H1 (cell line): Measurements from ENCODE around the gene PTPN1. TPM values are rescaled to one million over a fixed set of nuclear protein-coding genes. Genes with fewer than 3 reads are reported as not detected.

ENCODE experiments used
- CTCF ChIA-PET: fragments of 300-600 bp; sonication (Branson Sonifier 250); formaldehyde crosslinking; loops from one replicate; lab custom pipeline; 2021; ENCODE audit not compliant: partially characterized antibody; lab: Charles Lee
- POLR2A ChIA-PET: fragments of 300-600 bp; sonication (Branson Sonifier 250); formaldehyde crosslinking; loops from one replicate; lab custom pipeline; 2021; ENCODE audit warnings: inconsistent platforms; ENCODE audit not compliant: partially characterized antibody; lab: Charles Lee
- DNase-seq, 2 experiments: peaks; one replicate each; pipeline versions ENCODE4 v3.0.0 to v3.0.0-alpha.2; 2010 to 2022; ENCODE audit warnings: low spot score in 2 of 2, low read depth in 1 of 2, mixed read lengths in 1 of 2
- FAIRE-seq: peaks from 2 replicates; lab custom pipeline; 2011; peaks lifted over from hg19 to GRCh38; lab: Jason Lieb, UNC
- H2AFZ ChIP-seq: 2 replicates; pipeline ENCODE4 v1.8.1; 2012; ENCODE audit warnings: low read length, inconsistent platforms
- H2AK5ac ChIP-seq: 2 replicates; pipeline ENCODE4 v1.6.1; 2013; ENCODE audit warnings: low read depth, low read length
- H2BK120ac ChIP-seq: replicated peaks from 2 replicates; pipeline ENCODE3; 2013; ENCODE audit warnings: low read depth, low read length, inconsistent platforms
- H2BK12ac ChIP-seq: 2 replicates; pipeline ENCODE4 v1.6.1; 2013; ENCODE audit warnings: low read depth, low read length
- H2BK15ac ChIP-seq: 2 replicates; pipeline ENCODE4 v1.6.1; 2013; ENCODE audit warnings: low read length
- H2BK20ac ChIP-seq: 2 replicates; pipeline ENCODE4 v1.6.1; 2013; ENCODE audit warnings: low read length
- H2BK5ac ChIP-seq: 2 replicates; pipeline ENCODE4 v1.6.1; 2013; ENCODE audit warnings: low read depth, low read length
- H3K14ac ChIP-seq: 2 replicates; pipeline ENCODE4 v1.6.1; 2013; ENCODE audit warnings: inconsistent platforms; ENCODE audit not compliant: insufficient read length
- H3K18ac ChIP-seq: 2 replicates; pipeline ENCODE4 v1.6.1; 2013; ENCODE audit warnings: low read length; ENCODE audit errors: extremely low read depth
- H3K23ac ChIP-seq: 2 replicates; pipeline ENCODE4 v1.6.1; 2013; ENCODE audit warnings: inconsistent platforms; ENCODE audit not compliant: insufficient read length
- H3K23me2 ChIP-seq: 2 replicates; pipeline ENCODE4 v1.6.1; 2013; ENCODE audit warnings: low read depth, low read length
- H3K27ac ChIP-seq: 2 replicates; pipeline ENCODE4 v1.6.1; 2011; ENCODE audit warnings: low read depth, low read length, inconsistent platforms
- H3K27me3 ChIP-seq, 4 experiments: replicated peaks in 1 of 4; 1 replicate in 1 of 4; 2 replicates in 3 of 4; pipeline versions ENCODE4 v1.6.1 to v1.8.1; 2011 to 2013; ENCODE audit warnings: low read length in 3 of 4, mild to moderate bottlenecking in 3 of 4, inconsistent platforms in 2 of 4, mixed read lengths in 2 of 4, moderate library complexity in 1 of 4; ENCODE audit not compliant: control insufficient read depth in 3 of 4, insufficient read depth in 3 of 4; ENCODE audit errors: extremely low read depth in 1 of 4
- H3K36me3 ChIP-seq, 4 experiments: 2 replicates each; pipeline versions ENCODE4 v1.6.1 to v1.8.1; 2011 to 2013; ENCODE audit warnings: mild to moderate bottlenecking in 4 of 4, low read length in 3 of 4, moderate library complexity in 2 of 4, control low read depth in 1 of 4, inconsistent platforms in 1 of 4; ENCODE audit not compliant: insufficient read depth in 4 of 4, control insufficient read depth in 2 of 4
- H3K4ac ChIP-seq: replicated peaks from 2 replicates; pipeline ENCODE3; 2013; ENCODE audit warnings: low read length, low read depth, mixed read lengths, inconsistent platforms; ENCODE audit not compliant: insufficient read length
- H3K4me1 ChIP-seq, 4 experiments: replicated peaks in 1 of 4; 1 replicate in 1 of 4; 2 replicates in 3 of 4; pipeline versions ENCODE4 v1.6.1 to v1.8.1; 2011 to 2013; ENCODE audit warnings: low read length in 3 of 4, inconsistent platforms in 2 of 4, mixed read lengths in 1 of 4; ENCODE audit not compliant: insufficient read depth in 4 of 4, control insufficient read depth in 3 of 4
- H3K4me2 ChIP-seq, 2 experiments: 2 replicates each; pipeline versions ENCODE4 v1.6.1 to v1.8.1; 2011 to 2013; ENCODE audit warnings: low read depth in 2 of 2, low read length in 2 of 2, control low read depth in 1 of 2, inconsistent platforms in 1 of 2, mild to moderate bottlenecking in 1 of 2; ENCODE audit not compliant: insufficient read depth in 1 of 2
- H3K4me3 ChIP-seq, 4 experiments: fragments of 200-600, 300-600 bp in 1 of 4; sonication (generic), shearing (Covaris generic), sonication (Bioruptor Twin) in 1 of 4; 2 replicates each; pipeline versions ENCODE4 v1.5.1 to v1.8.1; 2011 to 2016; ENCODE audit warnings: low read length in 4 of 4, low read depth in 3 of 4, control low read depth in 2 of 4, inconsistent platforms in 2 of 4, mild to moderate bottlenecking in 2 of 4, mixed read lengths in 1 of 4, moderate library complexity in 1 of 4; ENCODE audit not compliant: insufficient read depth in 2 of 4; ENCODE audit errors: extremely low read depth in 1 of 4
- H3K56ac ChIP-seq: replicated peaks from 2 replicates; pipeline ENCODE3; 2013; ENCODE audit warnings: low read depth, mild to moderate bottlenecking, mixed read lengths, low read length, inconsistent platforms; ENCODE audit not compliant: insufficient read length
- H3K79me1 ChIP-seq: 2 replicates; pipeline ENCODE4 v1.6.1; 2013; ENCODE audit warnings: low read depth, low read length, control low read depth
- H3K79me2 ChIP-seq, 2 experiments: 2 replicates each; pipeline versions ENCODE4 v1.6.1 to v1.8.1; 2012 to 2013; ENCODE audit warnings: low read length in 2 of 2, mild to moderate bottlenecking in 2 of 2, inconsistent platforms in 1 of 2; ENCODE audit not compliant: insufficient read depth in 2 of 2, control insufficient read depth in 1 of 2
- H3K9ac ChIP-seq, 4 experiments: replicated peaks in 1 of 4; 1 replicate in 1 of 4; 2 replicates in 3 of 4; pipeline versions ENCODE4 v1.6.1 to v1.8.1; 2011 to 2013; ENCODE audit warnings: low read depth in 3 of 4, low read length in 3 of 4, control low read depth in 2 of 4, mild to moderate bottlenecking in 2 of 4, moderate library complexity in 2 of 4, inconsistent platforms in 1 of 4; ENCODE audit errors: extremely low read depth in 1 of 4
- H3K9me3 ChIP-seq, 2 experiments: 2 replicates each; pipeline versions ENCODE4 v1.6.1 to v1.8.1; 2012 to 2013; ENCODE audit warnings: mild to moderate bottlenecking in 2 of 2, moderate library complexity in 2 of 2, control low read depth in 1 of 2, inconsistent platforms in 1 of 2, low read depth in 1 of 2, low read length in 1 of 2, mixed read lengths in 1 of 2; ENCODE audit not compliant: insufficient read depth in 2 of 2
- H4K20me1 ChIP-seq, 2 experiments: replicated peaks in 1 of 2; 2 replicates each; pipeline versions ENCODE3 to v1.8.1; 2011 to 2013; ENCODE audit warnings: inconsistent platforms in 2 of 2, low read length in 2 of 2, mild to moderate bottlenecking in 1 of 2; ENCODE audit not compliant: insufficient read depth in 2 of 2, control insufficient read depth in 1 of 2
- H4K5ac ChIP-seq: 2 replicates; pipeline ENCODE4 v1.6.1; 2013; ENCODE audit warnings: low read length, low read depth, mixed read lengths, inconsistent platforms; ENCODE audit not compliant: insufficient read length
- H4K8ac ChIP-seq: 2 replicates; pipeline ENCODE4 v1.8.0; 2013; ENCODE audit warnings: mild to moderate bottlenecking, moderate library complexity, low read length, inconsistent platforms; ENCODE audit not compliant: insufficient read depth; ENCODE audit errors: extremely low read depth
- H4K91ac ChIP-seq: replicated peaks from 2 replicates; pipeline ENCODE3; 2013; ENCODE audit warnings: low read length, mixed read lengths, inconsistent platforms; ENCODE audit not compliant: insufficient read length
- BACH1 ChIP-seq: IDR thresholded peaks from 2 replicates; pipeline ENCODE4 v1.6.1; 2012; ENCODE audit warnings: low read length, improper control_type of control experiment
- FOSL1 ChIP-seq: IDR thresholded peaks from 2 replicates; pipeline ENCODE4 v1.6.1; 2011; ENCODE audit warnings: mild to moderate bottlenecking, low read depth, low read length, moderate library complexity; ENCODE audit not compliant: insufficient read depth
- GABPA ChIP-seq: IDR thresholded peaks from 2 replicates; pipeline ENCODE4 v1.6.1; 2011; ENCODE audit warnings: mild to moderate bottlenecking, low read length, moderate library complexity, borderline replicate concordance; ENCODE audit not compliant: insufficient read depth
- JUN ChIP-seq: IDR thresholded peaks from 2 replicates; pipeline ENCODE4 v1.6.1; 2011; ENCODE audit warnings: low read depth, mild to moderate bottlenecking, improper control_type of control experiment, low read length
- KDM4A ChIP-seq: IDR thresholded peaks from one replicate; pipeline ENCODE4 v1.7.1; 2012; ENCODE audit warnings: low read depth, mild to moderate bottlenecking, moderate library complexity, low read length, inconsistent platforms; ENCODE audit not compliant: severe bottlenecking
- NANOG ChIP-seq: IDR thresholded peaks from 2 replicates; pipeline ENCODE4 v1.6.1; 2011; ENCODE audit warnings: low read length, low read depth, mild to moderate bottlenecking, inconsistent platforms; ENCODE audit not compliant: insufficient read depth, poor library complexity, severe bottlenecking
- SIN3A ChIP-seq, 2 experiments: IDR thresholded peaks in 1 of 2; conservative IDR thresholded peaks in 1 of 2; 2 replicates each; pipeline ENCODE4 v1.6.1; 2011 to 2012; ENCODE audit warnings: low read length in 2 of 2, improper control_type of control experiment in 1 of 2, low read depth in 1 of 2, mild to moderate bottlenecking in 1 of 2
- SIX5 ChIP-seq: IDR thresholded peaks from 2 replicates; pipeline ENCODE4 v1.6.1; 2011; ENCODE audit warnings: mild to moderate bottlenecking, low read depth, low read length
- SP4 ChIP-seq: IDR thresholded peaks from 2 replicates; pipeline ENCODE4 v1.6.1; 2012; ENCODE audit warnings: low read length, inconsistent platforms
- SUZ12 ChIP-seq: fragments of 200-600 bp; sonication (generic); IDR thresholded peaks from 2 replicates; pipeline ENCODE4 v1.6.1; 2012; ENCODE audit warnings: mild to moderate bottlenecking, inconsistent platforms, low read length, moderate library complexity, mixed read lengths
- YY1 ChIP-seq: IDR thresholded peaks from 2 replicates; pipeline ENCODE4 v1.6.1; 2011; ENCODE audit warnings: low read depth, mild to moderate bottlenecking, low read length
- WGBS, 2 experiments: shearing (Covaris generic) in 1 of 2; methylation state at CpG; one replicate each; pipeline versions ENCODE4 v1.1.6 to v1.1.7; 2013 to 2015; ENCODE audit warnings: low lambda C conversion rate in 2 of 2, mixed read lengths in 2 of 2, inconsistent platforms in 1 of 2, low coverage in 1 of 2, missing lambda C conversion rate in 1 of 2; ENCODE audit not compliant: insufficient replicate concordance in 2 of 2, insufficient coverage in 1 of 2, insufficient read length in 1 of 2; ENCODE audit errors: extremely low coverage in 1 of 2, missing lambda C conversion rate in 1 of 2; 5-methylcytosine and 5-hydroxymethylcytosine counted together
- polyA plus RNA-seq, 7 experiments: library from polyadenylated mRNA; depleted of rRNA in 3 of 7; stranded (reverse) in 5 of 7; unstranded in 2 of 7; fragments of >200 nt in 5 of 7; fragments of 200-250 nt in 2 of 7; gene quantifications; 1 replicate in 5 of 7; 2 replicates in 1 of 7; 4 replicates in 1 of 7; pipeline versions ENCODE4 v1.2.1 to v1.2.3, GENCODE V29; 2011 to 2013; ENCODE audit warnings: missing spikeins in 2 of 7, mixed read lengths in 2 of 7
- total RNA-seq: library from RNA; stranded (reverse); fragmentation: NEBNext Ultra II Directional; extraction: Animal tissue kit (Norgen Biotek cat#: 25700); gene quantifications from 2 replicates; pipeline ENCODE4 v1.2.1, GENCODE V29; 2021
- TF ChIP-seq, protein P1 (sequence below): IDR thresholded peaks from 2 replicates; pipeline ENCODE4 v1.6.1; 2011; ENCODE audit warnings: low read length, improper control_type of control experiment

Gene PTPN1
- total and polyA plus RNA-seq, 2 of the 8 experiments (the other 6 are each of a cell fraction or from before 2014, with no cell fraction given), result 18.6 to 32.1 TPM

GRCh38 chr20:50597406-50597969 is 87.3 kb downstream of the PTPN1 start:
- Histone ChIP-seq H2BK15ac (no peak overlapping the region), H2BK5ac (no peak overlapping the region; the same call in 1 of the 2 replicates), H2AFZ (no peak overlapping the region), H3K14ac (no peak overlapping the region), H3K79me2 (no peaks in the 10 kb centered on the region), H2BK20ac (no peak overlapping the region), H2AK5ac (no peak overlapping the region), H2BK120ac (no peak overlapping the region), H3K9ac (no peak overlapping the region), H3K36me3 (no peaks in the 10 kb centered on the region), H4K5ac (no peak overlapping the region), H3K27me3 (no peaks in the 10 kb centered on the region), H3K79me1 (no peaks in the 10 kb centered on the region), H3K23me2 (no peaks in the 10 kb centered on the region), H3K4me2 (no peak overlapping the region), H3K4me1 (peaks cover 0 to 13% (median 8%) of the 10 kb centered on the region in 4 experiments; a peak in 4 of 7 replicates), H3K4me3 (no peak overlapping the region), H4K8ac (no peak overlapping the region), H4K20me1 (no peaks in the 10 kb centered on the region), H3K4ac (no peak overlapping the region), H4K91ac (no peak overlapping the region), H3K23ac (no peak overlapping the region), H3K18ac (no peak overlapping the region), H3K27ac (no peak overlapping the region), H3K56ac (peak overlapping the region; percentile 16), H3K9me3 (no peaks in the 10 kb centered on the region), H2BK12ac (no peak overlapping the region)
- FAIRE-seq, result no peak
- POLR2A ChIA-PET, result interaction anchor here (1.0 to 2.0 kb wide), 4 partner anchors 9 to 39 kb away, joined by 3 to 4 read pairs (median 4); no protein-coding TSS in a partner anchor
- CTCF ChIA-PET, result interaction anchor here (1.4 to 5.4 kb wide), 5 partner anchors 11 to 157 kb away, joined by 3 to 36 read pairs (median 4); no protein-coding TSS in a partner anchor
- WGBS, 2 experiments, result 94% methylated on average over 20 of the region's 22 CpGs; no CpG with 5 or more reads in 1 of the 2 experiments
- DNase-seq, result no peak
- no peak for TF ChIP-seq SP4
- no peak for TF ChIP-seq FOSL1
- no peak for TF ChIP-seq KDM4A
- TF ChIP-seq YY1, result no peak
- TF ChIP-seq BACH1, result no peak
- no peak for TF ChIP-seq JUN
- no peak for TF ChIP-seq GABPA
- TF ChIP-seq SUZ12, result no peak
- no peak for TF ChIP-seq SIX5
- TF ChIP-seq SIN3A (conservative IDR thresholded peaks at IDR 0.05 in 1 of 2, IDR thresholded peaks at IDR 0.05 in 1 of 2; ENCODE audit: low read depth in 1 of 2, low read length in 2 of 2), result no peak
- TF ChIP-seq, protein P1, sequence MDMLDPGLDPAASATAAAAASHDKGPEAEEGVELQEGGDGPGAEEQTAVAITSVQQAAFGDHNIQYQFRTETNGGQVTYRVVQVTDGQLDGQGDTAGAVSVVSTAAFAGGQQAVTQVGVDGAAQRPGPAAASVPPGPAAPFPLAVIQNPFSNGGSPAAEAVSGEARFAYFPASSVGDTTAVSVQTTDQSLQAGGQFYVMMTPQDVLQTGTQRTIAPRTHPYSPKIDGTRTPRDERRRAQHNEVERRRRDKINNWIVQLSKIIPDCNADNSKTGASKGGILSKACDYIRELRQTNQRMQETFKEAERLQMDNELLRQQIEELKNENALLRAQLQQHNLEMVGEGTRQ, result no peak
- no peak for TF ChIP-seq NANOG
